Measurements from ENCODE around the gene CHDH.

The CHDH gene

GRCh38 chr3:53849916-53850315 lies 3.7 kb upstream of the CHDH start:
- no peak for DNase-seq (ENCODE audit: low read depth, low spot score)

GRCh38 chr3:53846851-53847155 lies 584 bp upstream of the CHDH start:
- no peak for DNase-seq (ENCODE audit: low read depth, low spot score)

GRCh38 chr3:53845881-53846133 lies 412 bp downstream of the CHDH start:
- DNase-seq (ENCODE audit: low read depth, low spot score) = no peak

- DNase-seq (ENCODE audit: low read depth, low spot score) = no peak
These were observed 927 bp downstream of the CHDH start for GRCh38 chr3:53845103-53845880.

- no peak for DNase-seq (ENCODE audit: low read depth, low spot score)
These were observed 1.7 kb downstream of the CHDH start for GRCh38 chr3:53844262-53845102.

- DNase-seq (ENCODE audit: low read depth, low spot score) = no peak
These were observed 2.7 kb downstream of the CHDH start for GRCh38 chr3:53843195-53844177.

GRCh38 chr3:53842436-53843194 lies 3.6 kb downstream of the CHDH start:
- DNase-seq (ENCODE audit: low read depth, low spot score) = no peak

GRCh38 chr3:53841296-53841695 lies 4.9 kb downstream of the CHDH start:
- DNase-seq (ENCODE audit: low read depth, low spot score) = no peak

GRCh38 chr3:53837331-53837730 lies 8.9 kb downstream of the CHDH start:
- DNase-seq (ENCODE audit: low read depth, low spot score) = no peak

- DNase-seq (ENCODE audit: low read depth, low spot score) = no peak
These were observed 9.9 kb downstream of the CHDH start for GRCh38 chr3:53836084-53836872.

- no peak for DNase-seq (ENCODE audit: low read depth, low spot score)
These were observed 11.0 kb downstream of the CHDH start for GRCh38 chr3:53835257-53835656.

GRCh38 chr3:53834429-53835095 lies 11.7 kb downstream of the CHDH start:
- no peak for DNase-seq (ENCODE audit: low read depth, low spot score)

GRCh38 chr3:53833700-53834099 lies 12.5 kb downstream of the CHDH start:
- DNase-seq (ENCODE audit: low read depth, low spot score) = no peak

GRCh38 chr3:53833053-53833645 lies 13.1 kb downstream of the CHDH start:
- DNase-seq (ENCODE audit: low read depth, low spot score) = no peak

- DNase-seq (ENCODE audit: low read depth, low spot score) = no peak
These were observed 15.3 kb downstream of the CHDH start for GRCh38 chr3:53830944-53831343.

GRCh38 chr3:53829605-53830004 lies 16.6 kb downstream of the CHDH start:
- no peak for DNase-seq (ENCODE audit: low read depth, low spot score)

- no peak for DNase-seq (ENCODE audit: low read depth, low spot score)
These were observed 17.6 kb downstream of the CHDH start for GRCh38 chr3:53828581-53828980.

- DNase-seq (ENCODE audit: low read depth, low spot score) = no peak
These were observed 20.2 kb downstream of the CHDH start for GRCh38 chr3:53826048-53826447.

- DNase-seq (ENCODE audit: low read depth, low spot score) = no peak
These were observed 21.4 kb downstream of the CHDH start for GRCh38 chr3:53824795-53825194.
